Left kidney (tissue), 2 donors: Measurements from ENCODE around the gene IPCEF1. TPM values are rescaled to one million over a fixed set of nuclear protein-coding genes. Genes with fewer than 3 reads are reported as not detected.
"Not testable (repeated sequence)": the region's sequence is repeated elsewhere in the genome, so short reads cannot be mapped to it uniquely, and the experiment has no call there.

Experiments used
- DNase-seq: peaks from one replicate; pipeline ENCODE4 v3.0.0-alpha.2; 2013
- polyA plus RNA-seq: library from polyadenylated mRNA; unstranded; fragments of 120-200 nt; gene quantifications from one replicate; pipeline ENCODE4 v1.2.1, GENCODE V29; 2013; ENCODE audit not compliant: insufficient read length

Gene IPCEF1
- polyA plus RNA-seq, 1 donor, result 8.9 TPM

GRCh38 chr6:154219250-154219649, 137.4 kb downstream of the IPCEF1 start:
- no peak for DNase-seq

- no peak for DNase-seq
These were observed 137.8 kb downstream of the IPCEF1 start for GRCh38 chr6:154218787-154219186.

GRCh38 chr6:154218301-154218700, 138.3 kb downstream of the IPCEF1 start:
- peak; percentile 53 for DNase-seq

GRCh38 chr6:154213782-154214181, 142.8 kb downstream of the IPCEF1 start:
- DNase-seq, result no peak

- no peak for DNase-seq
These were observed 145.9 kb downstream of the IPCEF1 start for GRCh38 chr6:154210678-154211077.

- DNase-seq, result no peak
These were observed 147.0 kb downstream of the IPCEF1 start for GRCh38 chr6:154209555-154209954.

- DNase-seq, result no peak
These were observed 149.6 kb downstream of the IPCEF1 start for GRCh38 chr6:154206996-154207395.

GRCh38 chr6:154206141-154206540, 150.5 kb downstream of the IPCEF1 start:
- DNase-seq, result no peak

- DNase-seq, result no peak
These were observed 153.6 kb downstream of the IPCEF1 start for GRCh38 chr6:154202958-154203357.

GRCh38 chr6:154202339-154202738, 154.3 kb downstream of the IPCEF1 start:
- no peak for DNase-seq

- not testable (repeated sequence) for DNase-seq
These were observed 154.9 kb downstream of the IPCEF1 start for GRCh38 chr6:154201688-154202087.

- no peak for DNase-seq
These were observed 159.3 kb downstream of the IPCEF1 start for GRCh38 chr6:154197196-154197860.

GRCh38 chr6:154196333-154196885, 160.2 kb downstream of the IPCEF1 start:
- no peak for DNase-seq

GRCh38 chr6:154187714-154188113, 168.9 kb downstream of the IPCEF1 start:
- no peak for DNase-seq

GRCh38 chr6:154187203-154187602, 169.4 kb downstream of the IPCEF1 start:
- DNase-seq, result no peak

- no peak for DNase-seq
These were observed 177.2 kb downstream of the IPCEF1 start for GRCh38 chr6:154179434-154179833.

- not testable (repeated sequence) for DNase-seq
These were observed 184.2 kb downstream of the IPCEF1 start for GRCh38 chr6:154172393-154172792.

GRCh38 chr6:154170106-154170505, 186.5 kb downstream of the IPCEF1 start:
- no peak for DNase-seq

GRCh38 chr6:154169193-154169847, 187.3 kb downstream of the IPCEF1 start:
- DNase-seq, result no peak

GRCh38 chr6:154167126-154167525, 189.5 kb downstream of the IPCEF1 start:
- DNase-seq, result no peak

- DNase-seq, result no peak
These were observed 190.5 kb downstream of the IPCEF1 start for GRCh38 chr6:154166140-154166539.

- no peak for DNase-seq
These were observed 191.1 kb downstream of the IPCEF1 start for GRCh38 chr6:154165478-154165877.

- DNase-seq, result no peak
These were observed 192.2 kb downstream of the IPCEF1 start for GRCh38 chr6:154164397-154164796.

GRCh38 chr6:154161689-154162088, 194.9 kb downstream of the IPCEF1 start:
- DNase-seq, result no peak
